ENCODE data around the gene ZNF474.

ZNF474 gene

GRCh38 chr5:122120957-122121356 is 8.4 kb upstream of the ZNF474 start:
- Mint-ChIP-seq H3K36me3 (ENCODE audit: low read depth) (no peaks in the 10 kb centered on the region), H3K27ac (no peak overlapping the region), H3K27me3 (ENCODE audit: low read depth, poor library complexity) (no peaks in the 10 kb centered on the region), H3K9me3 (no peaks in the 10 kb centered on the region), H3K4me3 (no peak overlapping the region), H3K4me1 (peaks cover 21% of the 10 kb centered on the region)
- no peak for DNase-seq
- no peak for TF ChIP-seq CTCF (IDR thresholded peaks at IDR 0.05)

- H3K4me1 Mint-ChIP-seq: peaks cover 30% of the 10 kb centered on the region
- H3K9me3 Mint-ChIP-seq: no peaks in the 10 kb centered on the region
- no peaks in the 10 kb centered on the region for H3K36me3 Mint-ChIP-seq (ENCODE audit: low read depth)
- H3K27ac Mint-ChIP-seq: no peak overlapping the region
- H3K27me3 Mint-ChIP-seq (ENCODE audit: low read depth, poor library complexity): no peaks in the 10 kb centered on the region
- no peak overlapping the region for H3K4me3 Mint-ChIP-seq
- DNase-seq: no peak
- no peak for TF ChIP-seq CTCF (IDR thresholded peaks at IDR 0.05)
Measured at GRCh38 chr5:122121479-122122465, 7.6 kb upstream of the ZNF474 start.

- no peak overlapping the region for H3K27ac Mint-ChIP-seq
- peaks cover 5% of the 10 kb centered on the region for H3K27me3 Mint-ChIP-seq (ENCODE audit: low read depth, poor library complexity)
- DNase-seq: no peak
- peaks cover 53% of the 10 kb centered on the region for H3K4me1 Mint-ChIP-seq
- H3K9me3 Mint-ChIP-seq: no peaks in the 10 kb centered on the region
- H3K4me3 Mint-ChIP-seq: no peak overlapping the region
- no peak for TF ChIP-seq CTCF (IDR thresholded peaks at IDR 0.05)
- no peaks in the 10 kb centered on the region for H3K36me3 Mint-ChIP-seq (ENCODE audit: low read depth)
Measured at GRCh38 chr5:122124766-122125165, 4.6 kb upstream of the ZNF474 start.

GRCh38 chr5:122126177-122126755 is 3.1 kb upstream of the ZNF474 start:
- DNase-seq: no peak
- H3K27ac Mint-ChIP-seq: peak overlapping the region; percentile 96

GRCh38 chr5:122126756-122127321 is 2.5 kb upstream of the ZNF474 start:
- Mint-ChIP-seq H3K27ac (peak overlapping the region; percentile 96), H3K36me3 (ENCODE audit: low read depth) (no peaks in the 10 kb centered on the region), H3K27me3 (ENCODE audit: low read depth, poor library complexity) (peaks cover 5% of the 10 kb centered on the region), H3K9me3 (no peaks in the 10 kb centered on the region), H3K4me3 (peak overlapping the region; percentile 61), H3K4me1 (peaks cover 65% of the 10 kb centered on the region)
- TF ChIP-seq CTCF (IDR thresholded peaks at IDR 0.05): no peak
- DNase-seq: no peak

More at GRCh38 chr5:122126177-122126755, 3.1 kb upstream of the ZNF474 start:
- Mint-ChIP-seq H3K9me3 (no peaks in the 10 kb centered on the region), H3K36me3 (ENCODE audit: low read depth) (no peaks in the 10 kb centered on the region), H3K27me3 (ENCODE audit: low read depth, poor library complexity) (peaks cover 5% of the 10 kb centered on the region), H3K4me3 (peak overlapping the region; percentile 61), H3K4me1 (peaks cover 65% of the 10 kb centered on the region)
- TF ChIP-seq CTCF (IDR thresholded peaks at IDR 0.05): no peak

All from nephron progenitor cell (in vitro differentiated cells).